GM12892 (cell line): ENCODE results near the gene RPL31.

Experiments
- POLR2A ChIP-seq: IDR thresholded peaks from 2 replicates; pipeline ENCODE4 v1.6.1; 2011; ENCODE audit warnings: low read depth, low read length, control low read depth
- POLR2AphosphoS5 ChIP-seq: IDR thresholded peaks from 2 replicates; pipeline ENCODE4 v1.6.1; 2011; ENCODE audit warnings: low read depth, low read length, control low read depth

DNA sequence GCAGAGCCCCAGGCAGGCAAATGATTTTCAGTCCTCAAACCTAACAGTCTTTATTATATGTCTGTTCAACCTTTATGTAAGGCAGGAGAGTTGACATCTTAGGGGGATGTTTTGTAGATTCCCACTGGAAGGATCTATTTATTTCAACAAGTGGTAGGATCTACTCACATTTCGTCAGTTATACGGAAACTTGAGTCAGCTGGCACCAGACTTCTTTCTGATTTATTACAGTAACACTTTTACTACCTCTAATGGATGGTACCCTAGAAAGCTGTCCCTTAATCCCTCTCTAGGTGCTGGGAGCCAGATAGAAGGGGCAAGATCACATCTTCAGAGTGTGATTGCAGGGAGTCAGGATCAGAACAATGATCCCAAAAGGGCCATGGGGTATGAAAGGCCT is 2.1 kb upstream of the RPL31 start:
- no peak for TF ChIP-seq POLR2AphosphoS5
- TF ChIP-seq POLR2A = no peak
